H1 (cell line): Measurements from ENCODE around the gene RPS19. TPM values are rescaled to one million over a fixed set of nuclear protein-coding genes. Genes with fewer than 3 reads are reported as not detected.

Experiments
- BACH1 ChIP-seq: IDR thresholded peaks from 2 replicates; pipeline ENCODE4 v1.6.1; 2012; ENCODE audit warnings: low read length, improper control_type of control experiment
- BCL11A ChIP-seq, 2 experiments: IDR thresholded peaks; one replicate each; pipeline ENCODE4 v1.6.1; 2011; ENCODE audit warnings: low read depth in 2 of 2, low read length in 2 of 2, mild to moderate bottlenecking in 2 of 2
- KDM1A ChIP-seq: fragments of 200-600, 300-600 bp; sonication (generic); IDR thresholded peaks from 2 replicates; pipeline ENCODE4 v1.7.1; 2016; ENCODE audit warnings: mild to moderate bottlenecking, low read length, borderline replicate concordance
- MAFK ChIP-seq: IDR thresholded peaks from 2 replicates; pipeline ENCODE4 v1.6.1; 2012; ENCODE audit warnings: low read depth, mild to moderate bottlenecking, improper control_type of control experiment, low read length
- NANOG ChIP-seq: IDR thresholded peaks from 2 replicates; pipeline ENCODE4 v1.6.1; 2011; ENCODE audit warnings: low read length, low read depth, mild to moderate bottlenecking, inconsistent platforms; ENCODE audit not compliant: insufficient read depth, poor library complexity, severe bottlenecking
- PHF8 ChIP-seq: fragments of 200-600 bp; sonication (generic); conservative IDR thresholded peaks from 2 replicates; pipeline ENCODE4 v1.7.1; 2012; ENCODE audit warnings: low read depth, mild to moderate bottlenecking, inconsistent platforms, low read length, moderate library complexity
- RAD21 ChIP-seq, 2 experiments: IDR thresholded peaks in 1 of 2; conservative IDR thresholded peaks in 1 of 2; 2 replicates each; pipeline ENCODE4 v1.6.1; 2011; ENCODE audit warnings: low read depth in 2 of 2, low read length in 2 of 2, improper control_type of control experiment in 1 of 2, inconsistent platforms in 1 of 2, mild to moderate bottlenecking in 1 of 2, moderate library complexity in 1 of 2
- polyA plus RNA-seq, 7 experiments: library from polyadenylated mRNA; depleted of rRNA in 3 of 7; stranded (reverse) in 5 of 7; unstranded in 2 of 7; fragments of >200 nt in 5 of 7; fragments of 200-250 nt in 2 of 7; gene quantifications; 1 replicate in 5 of 7; 2 replicates in 1 of 7; 4 replicates in 1 of 7; pipeline versions ENCODE4 v1.2.1 to v1.2.3, GENCODE V29; 2011 to 2013; ENCODE audit warnings: missing spikeins in 2 of 7, mixed read lengths in 2 of 7
- total RNA-seq: library from RNA; stranded (reverse); fragmentation: NEBNext Ultra II Directional; extraction: Animal tissue kit (Norgen Biotek cat#: 25700); gene quantifications from 2 replicates; pipeline ENCODE4 v1.2.1, GENCODE V29; 2021
- TF ChIP-seq, protein P1 (sequence below): fragments of 300-600 bp; sonication (generic); IDR thresholded peaks from 2 replicates; pipeline ENCODE4 v1.7.1; 2012; ENCODE audit warnings: low read length, moderate library complexity, mild to moderate bottlenecking, inconsistent platforms; ENCODE audit not compliant: insufficient replicate concordance
- TF ChIP-seq, protein P2 (sequence below): IDR thresholded peaks from 2 replicates; pipeline ENCODE4 v1.6.1; 2012; ENCODE audit warnings: inconsistent platforms

Gene RPS19
- total and polyA plus RNA-seq, 2 of the 8 experiments (the other 6 are each of a cell fraction or from before 2014, with no cell fraction given), result 2,817 to 5,751 TPM

DNA sequence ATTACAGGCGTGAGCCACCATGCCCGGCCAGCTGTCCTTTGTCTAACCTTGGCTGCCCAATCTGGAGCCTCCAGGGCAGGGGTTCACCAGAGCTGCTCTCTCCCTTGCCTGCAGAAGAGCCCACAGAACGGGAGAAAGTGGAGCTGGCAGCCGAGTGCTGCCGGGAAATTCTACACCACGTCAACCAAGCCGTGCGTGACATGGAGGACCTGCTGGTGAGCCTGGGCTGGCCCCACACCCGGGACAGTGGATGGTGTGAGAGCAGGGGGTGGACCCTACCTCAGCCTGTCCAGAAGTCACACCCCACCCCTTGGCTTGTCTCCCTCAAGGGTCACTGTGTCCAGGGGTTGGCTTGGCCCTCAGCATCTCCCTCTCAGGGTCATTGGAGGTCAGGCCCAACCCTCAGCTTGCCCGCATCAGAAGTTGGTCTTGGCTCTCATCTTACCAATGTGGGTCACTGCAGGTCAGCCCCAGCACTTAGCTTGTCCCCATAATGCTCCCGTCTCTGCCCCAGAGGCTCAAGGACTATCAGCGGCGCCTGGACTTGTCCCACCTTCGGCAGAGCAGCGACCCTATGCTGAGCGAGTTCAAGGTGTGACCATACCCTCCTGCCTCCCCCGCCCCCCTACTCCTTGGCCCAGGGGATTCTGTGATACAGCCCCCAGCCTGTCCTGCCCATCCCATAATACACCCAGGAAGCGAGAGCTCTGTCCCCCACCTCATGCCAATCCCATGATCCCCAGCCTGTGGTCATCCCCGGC is 43.3 kb downstream of the RPS19 start (continued):
- TF ChIP-seq, protein P1, sequence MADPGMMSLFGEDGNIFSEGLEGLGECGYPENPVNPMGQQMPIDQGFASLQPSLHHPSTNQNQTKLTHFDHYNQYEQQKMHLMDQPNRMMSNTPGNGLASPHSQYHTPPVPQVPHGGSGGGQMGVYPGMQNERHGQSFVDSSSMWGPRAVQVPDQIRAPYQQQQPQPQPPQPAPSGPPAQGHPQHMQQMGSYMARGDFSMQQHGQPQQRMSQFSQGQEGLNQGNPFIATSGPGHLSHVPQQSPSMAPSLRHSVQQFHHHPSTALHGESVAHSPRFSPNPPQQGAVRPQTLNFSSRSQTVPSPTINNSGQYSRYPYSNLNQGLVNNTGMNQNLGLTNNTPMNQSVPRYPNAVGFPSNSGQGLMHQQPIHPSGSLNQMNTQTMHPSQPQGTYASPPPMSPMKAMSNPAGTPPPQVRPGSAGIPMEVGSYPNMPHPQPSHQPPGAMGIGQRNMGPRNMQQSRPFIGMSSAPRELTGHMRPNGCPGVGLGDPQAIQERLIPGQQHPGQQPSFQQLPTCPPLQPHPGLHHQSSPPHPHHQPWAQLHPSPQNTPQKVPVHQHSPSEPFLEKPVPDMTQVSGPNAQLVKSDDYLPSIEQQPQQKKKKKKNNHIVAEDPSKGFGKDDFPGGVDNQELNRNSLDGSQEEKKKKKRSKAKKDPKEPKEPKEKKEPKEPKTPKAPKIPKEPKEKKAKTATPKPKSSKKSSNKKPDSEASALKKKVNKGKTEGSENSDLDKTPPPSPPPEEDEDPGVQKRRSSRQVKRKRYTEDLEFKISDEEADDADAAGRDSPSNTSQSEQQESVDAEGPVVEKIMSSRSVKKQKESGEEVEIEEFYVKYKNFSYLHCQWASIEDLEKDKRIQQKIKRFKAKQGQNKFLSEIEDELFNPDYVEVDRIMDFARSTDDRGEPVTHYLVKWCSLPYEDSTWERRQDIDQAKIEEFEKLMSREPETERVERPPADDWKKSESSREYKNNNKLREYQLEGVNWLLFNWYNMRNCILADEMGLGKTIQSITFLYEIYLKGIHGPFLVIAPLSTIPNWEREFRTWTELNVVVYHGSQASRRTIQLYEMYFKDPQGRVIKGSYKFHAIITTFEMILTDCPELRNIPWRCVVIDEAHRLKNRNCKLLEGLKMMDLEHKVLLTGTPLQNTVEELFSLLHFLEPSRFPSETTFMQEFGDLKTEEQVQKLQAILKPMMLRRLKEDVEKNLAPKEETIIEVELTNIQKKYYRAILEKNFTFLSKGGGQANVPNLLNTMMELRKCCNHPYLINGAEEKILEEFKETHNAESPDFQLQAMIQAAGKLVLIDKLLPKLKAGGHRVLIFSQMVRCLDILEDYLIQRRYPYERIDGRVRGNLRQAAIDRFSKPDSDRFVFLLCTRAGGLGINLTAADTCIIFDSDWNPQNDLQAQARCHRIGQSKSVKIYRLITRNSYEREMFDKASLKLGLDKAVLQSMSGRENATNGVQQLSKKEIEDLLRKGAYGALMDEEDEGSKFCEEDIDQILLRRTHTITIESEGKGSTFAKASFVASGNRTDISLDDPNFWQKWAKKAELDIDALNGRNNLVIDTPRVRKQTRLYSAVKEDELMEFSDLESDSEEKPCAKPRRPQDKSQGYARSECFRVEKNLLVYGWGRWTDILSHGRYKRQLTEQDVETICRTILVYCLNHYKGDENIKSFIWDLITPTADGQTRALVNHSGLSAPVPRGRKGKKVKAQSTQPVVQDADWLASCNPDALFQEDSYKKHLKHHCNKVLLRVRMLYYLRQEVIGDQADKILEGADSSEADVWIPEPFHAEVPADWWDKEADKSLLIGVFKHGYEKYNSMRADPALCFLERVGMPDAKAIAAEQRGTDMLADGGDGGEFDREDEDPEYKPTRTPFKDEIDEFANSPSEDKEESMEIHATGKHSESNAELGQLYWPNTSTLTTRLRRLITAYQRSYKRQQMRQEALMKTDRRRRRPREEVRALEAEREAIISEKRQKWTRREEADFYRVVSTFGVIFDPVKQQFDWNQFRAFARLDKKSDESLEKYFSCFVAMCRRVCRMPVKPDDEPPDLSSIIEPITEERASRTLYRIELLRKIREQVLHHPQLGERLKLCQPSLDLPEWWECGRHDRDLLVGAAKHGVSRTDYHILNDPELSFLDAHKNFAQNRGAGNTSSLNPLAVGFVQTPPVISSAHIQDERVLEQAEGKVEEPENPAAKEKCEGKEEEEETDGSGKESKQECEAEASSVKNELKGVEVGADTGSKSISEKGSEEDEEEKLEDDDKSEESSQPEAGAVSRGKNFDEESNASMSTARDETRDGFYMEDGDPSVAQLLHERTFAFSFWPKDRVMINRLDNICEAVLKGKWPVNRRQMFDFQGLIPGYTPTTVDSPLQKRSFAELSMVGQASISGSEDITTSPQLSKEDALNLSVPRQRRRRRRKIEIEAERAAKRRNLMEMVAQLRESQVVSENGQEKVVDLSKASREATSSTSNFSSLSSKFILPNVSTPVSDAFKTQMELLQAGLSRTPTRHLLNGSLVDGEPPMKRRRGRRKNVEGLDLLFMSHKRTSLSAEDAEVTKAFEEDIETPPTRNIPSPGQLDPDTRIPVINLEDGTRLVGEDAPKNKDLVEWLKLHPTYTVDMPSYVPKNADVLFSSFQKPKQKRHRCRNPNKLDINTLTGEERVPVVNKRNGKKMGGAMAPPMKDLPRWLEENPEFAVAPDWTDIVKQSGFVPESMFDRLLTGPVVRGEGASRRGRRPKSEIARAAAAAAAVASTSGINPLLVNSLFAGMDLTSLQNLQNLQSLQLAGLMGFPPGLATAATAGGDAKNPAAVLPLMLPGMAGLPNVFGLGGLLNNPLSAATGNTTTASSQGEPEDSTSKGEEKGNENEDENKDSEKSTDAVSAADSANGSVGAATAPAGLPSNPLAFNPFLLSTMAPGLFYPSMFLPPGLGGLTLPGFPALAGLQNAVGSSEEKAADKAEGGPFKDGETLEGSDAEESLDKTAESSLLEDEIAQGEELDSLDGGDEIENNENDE, result no peak
- TF ChIP-seq, protein P2, sequence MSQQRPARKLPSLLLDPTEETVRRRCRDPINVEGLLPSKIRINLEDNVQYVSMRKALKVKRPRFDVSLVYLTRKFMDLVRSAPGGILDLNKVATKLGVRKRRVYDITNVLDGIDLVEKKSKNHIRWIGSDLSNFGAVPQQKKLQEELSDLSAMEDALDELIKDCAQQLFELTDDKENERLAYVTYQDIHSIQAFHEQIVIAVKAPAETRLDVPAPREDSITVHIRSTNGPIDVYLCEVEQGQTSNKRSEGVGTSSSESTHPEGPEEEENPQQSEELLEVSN, result no peak
- TF ChIP-seq NANOG (no peak), MAFK (no peak), RAD21 (IDR thresholded peaks at IDR 0.05 in 1 of 2, conservative IDR thresholded peaks at IDR 0.05 in 1 of 2; ENCODE audit: low read depth in 2 of 2, low read length in 2 of 2) (no peak), BCL11A (IDR thresholded peaks at IDR 0.05; ENCODE audit: low read depth in 2 of 2, low read length in 2 of 2) (no peak), PHF8 (no peak), BACH1 (no peak), KDM1A (no peak)
